Activated naive CD4-positive, alpha-beta T cell treated with anti-CD3 and anti-CD28 coated beads, Interleukin-2, amount 10 ng/mL, durations not matched to agents 5 hours and 36 hours (primary cell): ENCODE data around the gene NRAP. TPM values are rescaled to one million over a fixed set of nuclear protein-coding genes. Genes with fewer than 3 reads are reported as not detected.

Experiments used
- total RNA-seq, 2 experiments: library from RNA; stranded (reverse); gene quantifications; one replicate each; pipeline ENCODE4 v1.2.3, GENCODE V29; 2021

Gene NRAP
- not detected for total RNA-seq

GRCh38 chr10:113663908-113664307 lies at the start of gene NRAP:
Gene NRAP, minus strand, starts transcription at chr10:113664041. Its CDS starts 159 bp downstream, at chr10:113663882.

GRCh38 chr10:113679463-113680189 lies 15.8 kb upstream of the NRAP start, which contains the start of gene CASP7:
Gene CASP7, plus strand, starts transcription at chr10:113679912. Its CDS starts 17,582 bp downstream, at chr10:113697494.

GRCh38 chr10:113552701-113553100 lies 111.1 kb downstream of the NRAP start, which contains the start of gene HABP2:
Gene HABP2, plus strand, starts transcription at chr10:113553053. Its CDS starts 69 bp downstream, at chr10:113553122.

Other genes starting within 250 kb of the NRAP start
- gene HABP2, start 111.0 kb downstream of the NRAP start, total RNA-seq = not detected
- gene CASP7, start 15.9 kb upstream of the NRAP start, total RNA-seq = 10 to 100 TPM; 31.2 to 32.7 TPM
- not detected for gene PLEKHS1, start 87.6 kb upstream of the NRAP start, total RNA-seq
- gene DCLRE1A, start 190.0 kb upstream of the NRAP start, total RNA-seq = 10 to 100 TPM; 11.2 to 11.4 TPM
- 10 to 100 TPM; 20.7 to 22.1 TPM for gene NHLRC2, start 190.6 kb upstream of the NRAP start, total RNA-seq